ENCODE results near the gene PSMA6.
A peak's percentile ranks its signal among the peaks of the same experiment; 100 is the strongest.

The PSMA6 gene

GRCh38 chr14:35258420-35258819, 33.8 kb upstream of the PSMA6 start:
- TF ChIP-seq CTCF (IDR thresholded peaks at IDR 0.05; ENCODE audit: low read length, missing control alignments), result no peak
- DNase-seq (ENCODE audit: low read depth), result peak; percentile 28
- no peak overlapping the region for H3K4me3 ChIP-seq (replicated peaks; ENCODE audit: low read depth, low read length)

- TF ChIP-seq CTCF (IDR thresholded peaks at IDR 0.05; ENCODE audit: low read length, missing control alignments), result peak; percentile 24
- H3K4me3 ChIP-seq (replicated peaks; ENCODE audit: low read depth, low read length), result no peak overlapping the region
- DNase-seq (ENCODE audit: low read depth), result peak; percentile 55
Observed at GRCh38 chr14:35261774-35262173, 30.4 kb upstream of the PSMA6 start.

- no peak for DNase-seq (ENCODE audit: low read depth)
- H3K4me3 ChIP-seq (replicated peaks; ENCODE audit: low read depth, low read length), result no peak overlapping the region
- TF ChIP-seq CTCF (IDR thresholded peaks at IDR 0.05; ENCODE audit: low read length, missing control alignments), result no peak
Observed at GRCh38 chr14:35262436-35262835, 29.7 kb upstream of the PSMA6 start.

GRCh38 chr14:35268946-35269345, 23.2 kb upstream of the PSMA6 start:
- H3K4me3 ChIP-seq (replicated peaks; ENCODE audit: low read depth, low read length), result no peak overlapping the region
- no peak for TF ChIP-seq CTCF (IDR thresholded peaks at IDR 0.05; ENCODE audit: low read length, missing control alignments)
- DNase-seq (ENCODE audit: low read depth), result no peak

GRCh38 chr14:35274805-35275204, 17.4 kb upstream of the PSMA6 start:
- no peak overlapping the region for H3K4me3 ChIP-seq (replicated peaks; ENCODE audit: low read depth, low read length)
- DNase-seq (ENCODE audit: low read depth), result no peak
- no peak for TF ChIP-seq CTCF (IDR thresholded peaks at IDR 0.05; ENCODE audit: low read length, missing control alignments)

- DNase-seq (ENCODE audit: low read depth), result no peak
- no peak for TF ChIP-seq CTCF (IDR thresholded peaks at IDR 0.05; ENCODE audit: low read length, missing control alignments)
- no peak overlapping the region for H3K4me3 ChIP-seq (replicated peaks; ENCODE audit: low read depth, low read length)
Observed at GRCh38 chr14:35277179-35277578, 15.0 kb upstream of the PSMA6 start.

GRCh38 chr14:35279369-35279768, 12.8 kb upstream of the PSMA6 start:
- no peak for TF ChIP-seq CTCF (IDR thresholded peaks at IDR 0.05; ENCODE audit: low read length, missing control alignments)
- no peak overlapping the region for H3K4me3 ChIP-seq (replicated peaks; ENCODE audit: low read depth, low read length)
- no peak for DNase-seq (ENCODE audit: low read depth)

Measured in fibroblast of pulmonary artery (primary cell).